Kidney epithelial cell (primary cell): ENCODE data around the gene DPAGT1. TPM values are rescaled to one million over a fixed set of nuclear protein-coding genes. Genes with fewer than 3 reads are reported as not detected.

ENCODE experiments used
- DNase-seq: peaks from one replicate; pipeline ENCODE4 v3.0.0-alpha.2; 2010; ENCODE audit warnings: low read depth
- H3K27me3 ChIP-seq: 2 replicates; pipeline ENCODE4 v1.6.0; 2011; ENCODE audit warnings: low read length; ENCODE audit not compliant: control insufficient read depth, insufficient read depth
- H3K36me3 ChIP-seq: 2 replicates; pipeline ENCODE4 v1.5.1; 2011; ENCODE audit warnings: low read length; ENCODE audit not compliant: control insufficient read depth, insufficient read depth
- H3K4me3 ChIP-seq: 2 replicates; pipeline ENCODE4 v1.5.1; 2011; ENCODE audit warnings: low read depth, mild to moderate bottlenecking, control low read depth, low read length
- CTCF ChIP-seq: IDR thresholded peaks from 2 replicates; pipeline ENCODE4 v1.5.1; 2011; ENCODE audit warnings: mild to moderate bottlenecking, moderate library complexity, low read length, control low read depth, inconsistent platforms; ENCODE audit not compliant: insufficient read depth, poor library complexity, severe bottlenecking
- total RNA-seq: library from RNA; depleted of rRNA; stranded (reverse); fragments of >200 nt; gene quantifications from 2 replicates; pipeline ENCODE4 v1.2.3, GENCODE V29; 2015

DPAGT1 gene
- total RNA-seq, 1 donor from 2014 or later: 16.4 TPM

- TF ChIP-seq CTCF: no peak
- Histone ChIP-seq H3K27me3 (no peaks in the 10 kb centered on the region), H3K4me3 (peak overlapping the region; percentile 89), H3K36me3 (peaks cover 2% of the 10 kb centered on the region)
- no peak for DNase-seq
Measured at GRCh38 chr11:119093942-119094815, 7.5 kb downstream of the DPAGT1 start.

GRCh38 chr11:119092880-119093842, 8.5 kb downstream of the DPAGT1 start:
- Histone ChIP-seq H3K4me3 (peak overlapping the region; percentile 89), H3K27me3 (no peaks in the 10 kb centered on the region), H3K36me3 (peaks cover 2% of the 10 kb centered on the region)
- DNase-seq: no peak
- no peak for TF ChIP-seq CTCF

- Histone ChIP-seq H3K36me3 (no peaks in the 10 kb centered on the region), H3K27me3 (no peaks in the 10 kb centered on the region), H3K4me3 (peak overlapping the region; percentile 89)
- no peak for DNase-seq
- TF ChIP-seq CTCF: no peak
Measured at GRCh38 chr11:119091966-119092879, 9.4 kb downstream of the DPAGT1 start.

GRCh38 chr11:119091178-119091577, 10.5 kb downstream of the DPAGT1 start:
- DNase-seq: no peak
- no peak for TF ChIP-seq CTCF
- Histone ChIP-seq H3K4me3 (no peak overlapping the region), H3K36me3 (no peaks in the 10 kb centered on the region), H3K27me3 (no peaks in the 10 kb centered on the region)

- no peaks in the 10 kb centered on the region for H3K27me3 ChIP-seq
- DNase-seq: no peak
- H3K4me3 ChIP-seq: no peak overlapping the region
- no peaks in the 10 kb centered on the region for H3K36me3 ChIP-seq
- TF ChIP-seq CTCF: no peak
Measured at GRCh38 chr11:119089319-119089718, 12.3 kb downstream of the DPAGT1 start.
